IPS-15b (cell line): Measurements from ENCODE around the gene MLIP.
"Not testable (repeated sequence)": the region's sequence is repeated elsewhere in the genome, so short reads cannot be mapped to it uniquely, and the experiment has no call there.

Experiments used
- H3K27me3 ChIP-seq: one replicate; pipeline ENCODE4 v1.6.1; 2013; ENCODE audit warnings: low read length; ENCODE audit not compliant: control insufficient read depth, insufficient read depth
- H3K36me3 ChIP-seq: one replicate; pipeline ENCODE4 v1.6.1; 2013; ENCODE audit warnings: low read length; ENCODE audit not compliant: control insufficient read depth, insufficient read depth
- H3K4me1 ChIP-seq: one replicate; pipeline ENCODE4 v1.6.1; 2013; ENCODE audit warnings: mild to moderate bottlenecking, low read length; ENCODE audit not compliant: control insufficient read depth, insufficient read depth
- H3K4me3 ChIP-seq: one replicate; pipeline ENCODE4 v1.5.1; 2013; ENCODE audit warnings: low read depth, low read length
- H3K9ac ChIP-seq: one replicate; pipeline ENCODE4 v1.6.1; 2013; ENCODE audit warnings: low read depth, mild to moderate bottlenecking, low read length
- H3K9me3 ChIP-seq: one replicate; pipeline ENCODE4 v1.6.1; 2013; ENCODE audit warnings: mild to moderate bottlenecking, low read length; ENCODE audit not compliant: control insufficient read depth, insufficient read depth

MLIP gene

DNA sequence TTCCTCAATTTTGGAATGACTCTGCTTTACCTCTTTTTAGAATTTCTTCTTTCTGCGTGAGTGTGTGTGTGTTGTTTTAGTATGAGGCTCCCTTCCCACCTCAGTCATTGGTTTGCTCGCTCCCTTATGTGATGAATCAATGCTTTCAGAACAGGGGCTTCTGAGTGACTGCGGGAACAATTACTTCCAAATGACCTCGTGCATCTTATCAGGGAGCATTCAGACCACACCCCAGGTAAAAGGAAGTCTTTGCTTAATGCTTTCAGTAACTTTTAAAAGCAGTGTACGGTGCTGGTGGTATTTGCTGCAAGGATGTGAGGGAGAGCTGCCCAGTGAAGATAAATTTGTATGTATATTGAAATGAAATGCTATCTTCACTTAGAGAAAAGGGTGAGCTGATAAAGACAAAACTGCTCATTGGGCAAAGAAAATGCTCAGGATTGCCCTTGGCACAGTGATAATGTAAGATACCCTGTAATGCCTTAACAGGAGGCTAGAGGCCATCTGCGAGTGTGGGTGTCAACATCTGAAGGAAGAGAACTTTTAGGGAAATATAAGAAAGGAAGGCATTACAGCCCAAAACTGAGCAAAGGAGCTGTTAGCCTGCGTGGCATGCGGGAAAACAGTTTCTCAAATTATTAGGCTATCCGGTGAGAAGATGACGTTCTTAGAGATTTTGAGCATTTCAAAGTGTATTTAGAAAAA lies at the start of gene MLIP:
MLIP (plus strand) TSS at position 103 of the 705 bp plus-strand sequence; CDS start at position 140, 37 bp downstream.
- no peaks in the 10 kb centered on the region for H3K27me3 ChIP-seq
- H3K4me3 ChIP-seq = no peak within 1 kb of the TSS
- peaks cover 6% of the 10 kb centered on the region for H3K4me1 ChIP-seq

GRCh38 chr6:54063228-54063539 lies 48.1 kb upstream of the MLIP start:
- Histone ChIP-seq H3K9ac (no peak overlapping the region), H3K36me3 (no peaks in the 10 kb centered on the region), H3K27me3 (no peaks in the 10 kb centered on the region), H3K4me3 (no peak overlapping the region), H3K9me3 (no peaks in the 10 kb centered on the region), H3K4me1 (no peaks in the 10 kb centered on the region)

More for the DNA sequence above, at the start of gene MLIP:
- Histone ChIP-seq H3K9me3 (no peaks in the 10 kb centered on the region), H3K9ac (no peak within 1 kb of the TSS), H3K36me3 (no peaks in the 10 kb centered on the region)

GRCh38 chr6:54068694-54069093 lies 42.5 kb upstream of the MLIP start:
- Histone ChIP-seq H3K27me3 (no peaks in the 10 kb centered on the region), H3K9ac (no peak overlapping the region), H3K4me3 (no peak overlapping the region), H3K36me3 (no peaks in the 10 kb centered on the region), H3K4me1 (peaks cover 13% of the 10 kb centered on the region), H3K9me3 (no peaks in the 10 kb centered on the region)

DNA sequence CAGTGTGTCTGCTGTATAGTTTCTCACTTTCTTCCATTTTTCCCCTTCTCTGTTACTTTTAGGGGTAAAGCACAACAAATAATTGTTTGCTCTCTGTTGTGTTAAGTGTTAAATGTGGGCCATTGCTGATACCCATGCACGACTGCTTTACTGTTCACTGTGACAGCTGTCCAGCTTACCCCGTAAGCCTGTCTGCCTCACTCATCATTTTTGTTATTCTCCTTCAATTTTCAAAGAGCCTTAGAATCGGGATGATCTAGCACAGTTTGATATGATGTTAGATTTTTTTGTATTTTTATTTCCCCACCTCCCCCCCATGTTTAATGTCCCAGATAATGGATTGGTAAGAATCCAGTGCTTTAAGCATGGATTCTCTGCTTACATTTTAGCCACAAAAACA lies 41.2 kb upstream of the MLIP start:
- Histone ChIP-seq H3K36me3 (no peaks in the 10 kb centered on the region), H3K27me3 (no peaks in the 10 kb centered on the region), H3K9ac (no peak overlapping the region), H3K4me3 (no peak overlapping the region), H3K9me3 (no peaks in the 10 kb centered on the region), H3K4me1 (peaks cover 20% of the 10 kb centered on the region)

GRCh38 chr6:54071821-54072340 lies 39.4 kb upstream of the MLIP start:
- H3K4me3 ChIP-seq = no peak overlapping the region
- peaks cover 20% of the 10 kb centered on the region for H3K4me1 ChIP-seq
- no peak overlapping the region for H3K9ac ChIP-seq
- no peaks in the 10 kb centered on the region for H3K36me3 ChIP-seq
- no peaks in the 10 kb centered on the region for H3K9me3 ChIP-seq
- no peaks in the 10 kb centered on the region for H3K27me3 ChIP-seq

DNA sequence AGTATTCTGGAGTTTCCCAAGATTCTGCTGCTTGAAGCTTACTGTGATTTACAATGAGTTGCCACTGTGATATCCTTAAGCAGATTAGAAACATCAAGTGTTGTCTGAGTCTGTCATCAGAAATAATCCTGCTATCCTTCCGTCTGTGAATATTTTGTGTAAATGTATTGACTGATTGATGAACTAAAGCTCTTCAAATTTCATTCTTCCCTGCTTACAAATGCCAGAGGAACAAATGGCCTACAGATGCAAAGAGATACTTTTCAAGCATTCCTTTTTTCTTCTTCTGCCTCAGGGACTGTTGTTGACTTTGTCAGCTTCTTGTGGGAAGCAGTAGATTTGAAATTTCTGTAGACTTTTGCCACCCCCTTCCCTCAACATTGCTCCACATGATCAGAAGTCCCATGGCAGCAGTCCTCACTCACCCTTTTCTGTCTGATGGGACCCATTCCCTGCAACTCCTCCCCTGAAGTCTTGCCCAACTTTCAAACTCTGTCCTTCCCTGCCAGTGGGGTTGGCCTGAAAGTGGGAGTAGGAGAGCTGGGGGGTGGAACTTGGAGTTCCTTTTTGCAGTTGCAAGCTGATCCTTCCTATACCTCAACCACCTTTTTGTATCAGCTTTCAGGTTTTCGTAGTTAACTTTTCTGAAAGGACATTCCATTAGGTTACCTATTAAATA lies 38.5 kb upstream of the MLIP start:
- Histone ChIP-seq H3K9ac (no peak overlapping the region), H3K27me3 (no peaks in the 10 kb centered on the region)

GRCh38 chr6:54073487-54073886 lies 37.8 kb upstream of the MLIP start:
- H3K27me3 ChIP-seq = no peaks in the 10 kb centered on the region
- H3K9ac ChIP-seq = no peak overlapping the region
- no peak overlapping the region for H3K4me3 ChIP-seq
- no peaks in the 10 kb centered on the region for H3K36me3 ChIP-seq
- peaks cover 20% of the 10 kb centered on the region for H3K4me1 ChIP-seq
- no peaks in the 10 kb centered on the region for H3K9me3 ChIP-seq

More for the DNA sequence above, 38.5 kb upstream of the MLIP start:
- Histone ChIP-seq H3K4me3 (no peak overlapping the region), H3K36me3 (no peaks in the 10 kb centered on the region), H3K4me1 (peaks cover 20% of the 10 kb centered on the region), H3K9me3 (no peaks in the 10 kb centered on the region)

GRCh38 chr6:54074109-54074508 lies 37.1 kb upstream of the MLIP start:
- peaks cover 20% of the 10 kb centered on the region for H3K4me1 ChIP-seq
- no peaks in the 10 kb centered on the region for H3K9me3 ChIP-seq
- H3K9ac ChIP-seq = no peak overlapping the region
- H3K36me3 ChIP-seq = no peaks in the 10 kb centered on the region
- no peaks in the 10 kb centered on the region for H3K27me3 ChIP-seq
- no peak overlapping the region for H3K4me3 ChIP-seq

DNA sequence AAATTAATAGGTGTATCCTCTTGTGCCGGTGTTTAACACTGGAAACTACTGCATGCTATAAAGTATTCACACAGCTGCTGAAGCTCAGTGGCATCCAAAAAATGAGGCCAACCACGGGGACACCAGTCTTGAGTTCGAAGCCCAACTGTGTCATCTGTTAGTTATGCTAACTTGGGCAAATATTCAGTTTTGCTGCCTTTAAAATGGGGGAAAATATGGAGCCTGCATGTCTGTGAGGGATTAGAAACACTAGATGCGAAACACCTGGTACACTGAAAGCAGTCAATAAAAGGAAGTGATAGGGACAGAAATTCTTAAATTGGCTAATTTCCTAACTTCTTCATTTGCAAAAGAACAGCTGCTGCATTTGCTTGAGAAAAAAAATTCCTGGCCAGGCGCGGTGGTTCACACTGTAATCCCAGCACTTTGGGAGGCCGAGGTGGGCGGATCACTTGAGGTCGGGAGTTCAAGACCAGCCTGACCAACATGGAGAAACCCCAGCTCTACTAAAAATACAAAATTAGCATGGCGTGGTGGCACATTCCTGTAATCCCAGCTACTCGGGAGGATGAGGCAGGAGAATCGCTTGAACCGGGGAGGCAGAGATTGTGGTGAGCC lies 36.6 kb upstream of the MLIP start:
- Histone ChIP-seq H3K9me3 (no peaks in the 10 kb centered on the region), H3K36me3 (no peaks in the 10 kb centered on the region), H3K4me3 (no peak overlapping the region), H3K9ac (no peak overlapping the region), H3K27me3 (no peaks in the 10 kb centered on the region), H3K4me1 (peaks cover 20% of the 10 kb centered on the region)

- no peak overlapping the region for H3K4me3 ChIP-seq
- peaks cover 20% of the 10 kb centered on the region for H3K4me1 ChIP-seq
- no peak overlapping the region for H3K9ac ChIP-seq
- no peaks in the 10 kb centered on the region for H3K36me3 ChIP-seq
- no peaks in the 10 kb centered on the region for H3K9me3 ChIP-seq
- H3K27me3 ChIP-seq = no peaks in the 10 kb centered on the region
Observed at GRCh38 chr6:54076159-54076789, 35.0 kb upstream of the MLIP start.

DNA sequence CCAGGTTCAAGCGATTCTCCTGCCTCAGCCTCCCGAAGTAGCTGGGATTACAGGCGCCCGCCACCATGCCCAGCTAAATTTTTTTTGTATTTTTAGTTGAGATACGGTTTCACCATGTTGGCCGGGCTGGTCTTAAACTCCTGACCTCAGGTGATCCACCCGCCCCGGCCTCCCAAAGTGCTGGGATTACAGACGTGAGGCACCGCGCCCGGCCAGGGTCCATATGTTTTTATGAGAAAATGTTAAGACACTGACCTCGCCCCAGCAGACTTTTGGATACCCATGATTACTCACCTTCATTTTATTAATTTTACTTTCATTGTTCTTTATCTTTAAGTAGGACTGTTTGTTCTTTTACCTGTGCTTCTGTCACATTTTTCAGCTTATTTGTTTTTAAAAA lies 29.7 kb upstream of the MLIP start:
- H3K27me3 ChIP-seq, H3K36me3 ChIP-seq, H3K9ac ChIP-seq, H3K4me1 ChIP-seq, H3K4me3 ChIP-seq, H3K9me3 ChIP-seq: not testable (repeated sequence)
